HEK293 (cell line): ENCODE data around the gene PRTFDC1.

Source experiments
- CTCF ChIA-PET: fragments of 350-600 bp; formaldehyde crosslinking; extraction: SDS; loops from one replicate; lab custom pipeline; 2021; ENCODE audit warnings: antibody characterized with exemption; lab: Yijun Ruan, JAX
- POLR2A ChIA-PET: fragments of 300-600 bp; formaldehyde crosslinking; extraction: SDS; loops from one replicate; lab custom pipeline; 2020; ENCODE audit warnings: antibody characterized with exemption, inconsistent platforms; lab: Yijun Ruan, JAX
- H3K27ac ChIP-seq: fragments of 200-500 bp; sonication (Bioruptor generic); 2 replicates; pipeline ENCODE4 v1.5.1; 2014; ENCODE audit warnings: low read depth, low read length, control low read depth, inconsistent platforms; ENCODE audit errors: extremely low read depth
- H3K36me3 ChIP-seq, 2 experiments: fragments of 200-500 bp in 1 of 2; sonication (Bioruptor generic) in 1 of 2; 1 replicate in 1 of 2; 2 replicates in 1 of 2; pipeline ENCODE4 v1.5.1; 2014 to 2017; ENCODE audit warnings: inconsistent platforms in 2 of 2, low read length in 2 of 2; ENCODE audit not compliant: control insufficient read depth in 2 of 2, insufficient read depth in 1 of 2
- H3K4me1 ChIP-seq: fragments of 200-500 bp; sonication (Bioruptor generic); 2 replicates; pipeline ENCODE4 v1.5.1; 2014; ENCODE audit warnings: mild to moderate bottlenecking, low read length, inconsistent platforms; ENCODE audit not compliant: control insufficient read depth, insufficient read depth
- H3K4me3 ChIP-seq: 2 replicates; pipeline ENCODE4 v1.5.1; 2011; ENCODE audit warnings: low read depth, mild to moderate bottlenecking, control low read depth, low read length, moderate library complexity
- H3K9me3 ChIP-seq: fragments of 200-500 bp; sonication (Bioruptor generic); 2 replicates; pipeline ENCODE4 v1.5.1; 2014; ENCODE audit warnings: low read depth, low read length, inconsistent platforms; ENCODE audit not compliant: control insufficient read depth, insufficient read depth
- GLIS2 ChIP-seq: fragments of 450-650 bp; formaldehyde crosslinking; IDR thresholded peaks from 2 replicates; pipeline ENCODE4 v1.5.1; 2016; ENCODE audit warnings: missing biosample characterization, missing genetic modification characterization
- HOXA7 ChIP-seq: sonication (generic); formaldehyde crosslinking; IDR thresholded peaks from 2 replicates; pipeline ENCODE4 v1.8.1; 2022; ENCODE audit warnings: missing genetic modification reagents, borderline replicate concordance
- KLF1 ChIP-seq: fragments of 450-650 bp; formaldehyde crosslinking; IDR thresholded peaks from 2 replicates; pipeline ENCODE4 v1.5.1; 2016; ENCODE audit warnings: missing biosample characterization, missing genetic modification characterization
- KLF9 ChIP-seq: fragments of 450-650 bp; formaldehyde crosslinking; IDR thresholded peaks from 2 replicates; pipeline ENCODE4 v1.5.1; 2016; ENCODE audit warnings: missing biosample characterization, missing genetic modification characterization, low read depth
- PRDM1 ChIP-seq: fragments of 450-650 bp; formaldehyde crosslinking; IDR thresholded peaks from 2 replicates; pipeline ENCODE4; 2016; ENCODE audit warnings: missing biosample characterization, missing genetic modification characterization
- SP2 ChIP-seq: fragments of 450-650 bp; formaldehyde crosslinking; IDR thresholded peaks from 2 replicates; pipeline ENCODE4 v1.5.1; 2016; ENCODE audit warnings: missing biosample characterization, missing genetic modification characterization
- ZBTB7A ChIP-seq: fragments of 450-650 bp; formaldehyde crosslinking; IDR thresholded peaks from 2 replicates; pipeline ENCODE4 v1.5.1; 2016; ENCODE audit warnings: low read depth, missing biosample characterization, missing genetic modification characterization
- ZNF114 ChIP-seq: fragments of 450-650 bp; formaldehyde crosslinking; IDR thresholded peaks from 2 replicates; pipeline ENCODE4 v1.5.0; 2017; ENCODE audit warnings: missing biosample characterization, missing genetic modification characterization
- ZNF121 ChIP-seq: fragments of 450-650 bp; formaldehyde crosslinking; IDR thresholded peaks from 2 replicates; pipeline ENCODE4 v1.5.1; 2016; ENCODE audit warnings: missing biosample characterization, missing genetic modification characterization
- ZNF169 ChIP-seq: fragments of 450-650 bp; formaldehyde crosslinking; IDR thresholded peaks from 2 replicates; pipeline ENCODE4 v1.5.1; 2016; ENCODE audit warnings: missing biosample characterization, missing genetic modification characterization
- ZNF184 ChIP-seq: fragments of 450-650 bp; IDR thresholded peaks from 2 replicates; pipeline ENCODE4 v1.5.1; 2018; ENCODE audit warnings: missing biosample characterization, mild to moderate bottlenecking, missing genetic modification characterization
- ZNF274 ChIP-seq, 2 experiments: fragments of 200-500 bp in 1 of 2; fragments of 450-650 bp in 1 of 2; sonication (Bioruptor generic) in 1 of 2; formaldehyde crosslinking in 1 of 2; IDR thresholded peaks; 2 replicates each; pipeline versions ENCODE4 v1.5.1 to v1.6.1; 2014 to 2016; ENCODE audit warnings: borderline replicate concordance in 1 of 2, inconsistent platforms in 1 of 2, low read length in 1 of 2, missing biosample characterization in 1 of 2, missing genetic modification characterization in 1 of 2
- ZNF302 ChIP-seq: fragments of 450-650 bp; formaldehyde crosslinking; IDR thresholded peaks from 2 replicates; pipeline ENCODE4 v1.5.1; 2016; ENCODE audit warnings: missing biosample characterization, missing genetic modification characterization, low read depth
- ZNF335 ChIP-seq: fragments of 450-650 bp; formaldehyde crosslinking; conservative IDR thresholded peaks from 2 replicates; pipeline ENCODE4 v1.5.1; 2016; ENCODE audit warnings: missing biosample characterization, missing genetic modification characterization
- ZNF416 ChIP-seq: fragments of 450-650 bp; formaldehyde crosslinking; IDR thresholded peaks from 2 replicates; pipeline ENCODE4 v1.5.1; 2016; ENCODE audit warnings: missing biosample characterization, missing genetic modification characterization
- ZNF544 ChIP-seq: fragments of 450-650 bp; formaldehyde crosslinking; IDR thresholded peaks from 2 replicates; pipeline ENCODE4 v1.5.0; 2017; ENCODE audit warnings: missing biosample characterization, missing genetic modification characterization
- ZNF561 ChIP-seq: fragments of 450-650 bp; IDR thresholded peaks from 2 replicates; pipeline ENCODE4 v1.5.1; 2018; ENCODE audit warnings: missing biosample characterization, missing genetic modification characterization, borderline replicate concordance
- ZNF626 ChIP-seq: fragments of 450-650 bp; sonication (Bioruptor Pico); formaldehyde crosslinking; IDR thresholded peaks from 2 replicates; pipeline ENCODE4 v1.5.1; 2018; ENCODE audit warnings: missing biosample characterization, missing genetic modification characterization, inconsistent platforms
- ZNF658 ChIP-seq: fragments of 450-650 bp; formaldehyde crosslinking; IDR thresholded peaks from 2 replicates; pipeline ENCODE4; 2016; ENCODE audit warnings: missing biosample characterization, missing genetic modification characterization
- ZNF660 ChIP-seq: fragments of 450-650 bp; IDR thresholded peaks from 2 replicates; pipeline ENCODE4 v1.5.1; 2018; ENCODE audit warnings: missing biosample characterization, mild to moderate bottlenecking, missing genetic modification characterization
- ZNF707 ChIP-seq: fragments of 450-650 bp; formaldehyde crosslinking; IDR thresholded peaks from 2 replicates; pipeline ENCODE4 v1.5.1; 2016; ENCODE audit warnings: missing biosample characterization, missing genetic modification characterization
- TF ChIP-seq, protein P1 (sequence below): fragments of 450-650 bp; formaldehyde crosslinking; IDR thresholded peaks from 2 replicates; pipeline ENCODE4 v1.5.1; 2016; ENCODE audit warnings: missing biosample characterization, missing genetic modification characterization
- TF ChIP-seq, protein P2 (sequence below): fragments of 450-650 bp; formaldehyde crosslinking; IDR thresholded peaks from 2 replicates; pipeline ENCODE4 v1.5.1; 2016; ENCODE audit warnings: missing biosample characterization, missing genetic modification characterization
- TF ChIP-seq, protein P3 (sequence below): fragments of 450-650 bp; formaldehyde crosslinking; IDR thresholded peaks from 2 replicates; pipeline ENCODE4 v1.5.1; 2016; ENCODE audit warnings: missing biosample characterization, missing genetic modification characterization
- TF ChIP-seq, protein P4 (sequence below): fragments of 450-650 bp; IDR thresholded peaks from 2 replicates; pipeline ENCODE4 v1.5.1; 2018; ENCODE audit warnings: missing biosample characterization, missing genetic modification characterization

The PRTFDC1 gene

GRCh38 chr10:24901686-24902399 lies 50.6 kb downstream of the PRTFDC1 start (continued):
- TF ChIP-seq, protein P1, sequence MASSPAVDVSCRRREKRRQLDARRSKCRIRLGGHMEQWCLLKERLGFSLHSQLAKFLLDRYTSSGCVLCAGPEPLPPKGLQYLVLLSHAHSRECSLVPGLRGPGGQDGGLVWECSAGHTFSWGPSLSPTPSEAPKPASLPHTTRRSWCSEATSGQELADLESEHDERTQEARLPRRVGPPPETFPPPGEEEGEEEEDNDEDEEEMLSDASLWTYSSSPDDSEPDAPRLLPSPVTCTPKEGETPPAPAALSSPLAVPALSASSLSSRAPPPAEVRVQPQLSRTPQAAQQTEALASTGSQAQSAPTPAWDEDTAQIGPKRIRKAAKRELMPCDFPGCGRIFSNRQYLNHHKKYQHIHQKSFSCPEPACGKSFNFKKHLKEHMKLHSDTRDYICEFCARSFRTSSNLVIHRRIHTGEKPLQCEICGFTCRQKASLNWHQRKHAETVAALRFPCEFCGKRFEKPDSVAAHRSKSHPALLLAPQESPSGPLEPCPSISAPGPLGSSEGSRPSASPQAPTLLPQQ (tag by site-specific recombination): peak; percentile 83
- TF ChIP-seq KLF1 (tag by site-specific recombination) (peak; percentile 86), ZNF184 (peak; percentile 49; the same call in 1 of the 2 replicates), ZNF626 (tag by site-specific recombination) (no peak), ZNF335 (tag by site-specific recombination) (peak; percentile 33; the same call in 1 of the 2 replicates), ZNF302 (no peak), ZNF169 (tag by site-specific recombination) (peak; percentile 92), ZNF660 (tag by site-specific recombination) (peak; percentile 51; the same call in 1 of the 2 replicates), SP2 (tag by site-specific recombination) (no peak), KLF9 (tag by site-specific recombination) (peak; percentile 77), PRDM1 (tag by site-specific recombination) (peak; percentile 40; the same call in 1 of the 2 replicates)
- TF ChIP-seq, protein P2, sequence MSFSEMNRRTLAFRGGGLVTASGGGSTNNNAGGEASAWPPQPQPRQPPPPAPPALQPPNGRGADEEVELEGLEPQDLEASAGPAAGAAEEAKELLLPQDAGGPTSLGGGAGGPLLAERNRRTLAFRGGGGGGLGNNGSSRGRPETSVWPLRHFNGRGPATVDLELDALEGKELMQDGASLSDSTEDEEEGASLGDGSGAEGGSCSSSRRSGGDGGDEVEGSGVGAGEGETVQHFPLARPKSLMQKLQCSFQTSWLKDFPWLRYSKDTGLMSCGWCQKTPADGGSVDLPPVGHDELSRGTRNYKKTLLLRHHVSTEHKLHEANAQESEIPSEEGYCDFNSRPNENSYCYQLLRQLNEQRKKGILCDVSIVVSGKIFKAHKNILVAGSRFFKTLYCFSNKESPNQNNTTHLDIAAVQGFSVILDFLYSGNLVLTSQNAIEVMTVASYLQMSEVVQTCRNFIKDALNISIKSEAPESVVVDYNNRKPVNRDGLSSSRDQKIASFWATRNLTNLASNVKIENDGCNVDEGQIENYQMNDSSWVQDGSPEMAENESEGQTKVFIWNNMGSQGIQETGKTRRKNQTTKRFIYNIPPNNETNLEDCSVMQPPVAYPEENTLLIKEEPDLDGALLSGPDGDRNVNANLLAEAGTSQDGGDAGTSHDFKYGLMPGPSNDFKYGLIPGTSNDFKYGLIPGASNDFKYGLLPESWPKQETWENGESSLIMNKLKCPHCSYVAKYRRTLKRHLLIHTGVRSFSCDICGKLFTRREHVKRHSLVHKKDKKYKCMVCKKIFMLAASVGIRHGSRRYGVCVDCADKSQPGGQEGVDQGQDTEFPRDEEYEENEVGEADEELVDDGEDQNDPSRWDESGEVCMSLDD (tag by site-specific recombination): no peak
- TF ChIP-seq, protein P3, sequence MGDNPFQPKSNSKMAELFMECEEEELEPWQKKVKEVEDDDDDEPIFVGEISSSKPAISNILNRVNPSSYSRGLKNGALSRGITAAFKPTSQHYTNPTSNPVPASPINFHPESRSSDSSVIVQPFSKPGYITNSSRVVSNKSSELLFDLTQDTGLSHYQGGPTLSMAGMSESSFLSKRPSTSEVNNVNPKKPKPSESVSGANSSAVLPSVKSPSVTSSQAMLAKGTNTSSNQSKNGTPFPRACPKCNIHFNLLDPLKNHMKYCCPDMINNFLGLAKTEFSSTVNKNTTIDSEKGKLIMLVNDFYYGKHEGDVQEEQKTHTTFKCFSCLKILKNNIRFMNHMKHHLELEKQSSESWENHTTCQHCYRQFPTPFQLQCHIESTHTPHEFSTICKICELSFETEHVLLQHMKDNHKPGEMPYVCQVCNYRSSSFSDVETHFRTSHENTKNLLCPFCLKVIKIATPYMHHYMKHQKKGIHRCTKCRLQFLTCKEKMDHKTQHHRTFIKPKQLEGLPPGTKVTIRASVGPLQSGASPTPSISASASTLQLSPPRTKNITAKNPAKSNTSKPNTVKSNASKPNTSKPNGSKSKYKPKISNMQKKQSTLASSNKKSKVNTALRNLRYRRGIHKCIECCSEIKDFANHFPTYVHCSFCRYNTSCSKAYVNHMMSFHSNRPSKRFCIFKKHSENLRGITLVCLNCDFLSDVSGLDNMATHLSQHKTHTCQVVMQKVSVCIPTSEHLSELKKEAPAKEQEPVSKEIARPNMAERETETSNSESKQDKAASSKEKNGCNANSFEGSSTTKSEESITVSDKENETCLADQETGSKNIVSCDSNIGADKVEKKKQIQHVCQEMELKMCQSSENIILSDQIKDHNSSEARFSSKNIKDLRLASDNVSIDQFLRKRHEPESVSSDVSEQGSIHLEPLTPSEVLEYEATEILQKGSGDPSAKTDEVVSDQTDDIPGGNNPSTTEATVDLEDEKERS (tag by site-specific recombination): no peak

DNA sequence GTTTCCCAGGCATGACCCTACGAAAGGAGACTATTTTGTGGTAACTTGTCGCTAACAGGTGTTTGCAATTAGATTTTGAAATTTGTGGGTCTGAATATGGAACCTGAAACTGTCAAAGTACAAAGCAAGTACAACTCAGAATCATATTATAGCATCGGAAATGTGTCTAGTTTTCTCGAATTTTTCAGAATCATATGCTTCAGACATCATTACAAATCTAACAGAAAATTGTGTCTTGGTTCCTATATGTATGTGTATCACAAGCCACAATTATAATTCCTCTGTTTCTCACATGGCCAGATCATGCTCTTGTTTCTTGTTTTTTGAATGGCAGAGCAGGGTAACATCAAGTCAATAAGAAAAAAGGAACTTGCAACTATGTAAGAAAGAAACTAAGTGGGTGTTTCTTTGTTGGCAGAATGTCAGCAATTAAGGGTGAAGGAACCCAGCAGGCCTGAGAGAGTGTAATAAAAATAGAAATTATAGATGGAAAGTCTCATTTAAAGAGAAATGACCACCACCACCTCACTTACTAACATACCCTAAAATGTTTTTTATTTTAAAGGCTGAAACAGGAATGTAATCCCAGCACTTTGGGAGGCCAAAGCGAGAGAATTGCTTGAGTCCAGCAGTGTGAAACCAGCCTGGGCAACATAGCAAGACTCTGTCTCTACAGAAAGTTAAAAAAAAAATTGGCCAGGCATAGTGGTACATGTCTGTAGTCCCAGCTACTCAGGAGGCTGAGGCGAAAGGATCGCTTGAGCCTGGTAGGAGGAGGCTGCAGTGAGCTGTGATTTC lies 51.3 kb downstream of the PRTFDC1 start:
- 0 out of 2 replicates have a peak, but pooled peaks cover 4% of the 10 kb centered on the region for H3K4me1 ChIP-seq
- H3K4me3 ChIP-seq: no peak overlapping the region
- H3K9me3 ChIP-seq: no peaks in the 10 kb centered on the region
- H3K27ac ChIP-seq: no peak overlapping the region
- no peaks in the 10 kb centered on the region for H3K36me3 ChIP-seq
- POLR2A ChIA-PET: no interaction called here
- CTCF ChIA-PET: no interaction called here
- TF ChIP-seq ZNF707 (no peak), ZNF544 (no peak), ZNF658 (tag by site-specific recombination) (no peak), ZNF121 (tag by site-specific recombination) (peak; percentile 17; the same call in 1 of the 2 replicates), ZNF114 (no peak), ZNF274 (IDR thresholded peaks at IDR 0.05; ENCODE audit: low read length) (no peak), ZNF274 (tag by site-specific recombination; IDR thresholded peaks at IDR 0.05; ENCODE audit: borderline replicate concordance) (no peak), HOXA7 (CRISPR knock-in tag) (no peak), ZBTB7A (tag by site-specific recombination) (no peak), GLIS2 (tag by site-specific recombination) (no peak), ZNF416 (tag by site-specific recombination) (no peak), ZNF561 (tag by site-specific recombination) (no peak)
- TF ChIP-seq, protein P4, sequence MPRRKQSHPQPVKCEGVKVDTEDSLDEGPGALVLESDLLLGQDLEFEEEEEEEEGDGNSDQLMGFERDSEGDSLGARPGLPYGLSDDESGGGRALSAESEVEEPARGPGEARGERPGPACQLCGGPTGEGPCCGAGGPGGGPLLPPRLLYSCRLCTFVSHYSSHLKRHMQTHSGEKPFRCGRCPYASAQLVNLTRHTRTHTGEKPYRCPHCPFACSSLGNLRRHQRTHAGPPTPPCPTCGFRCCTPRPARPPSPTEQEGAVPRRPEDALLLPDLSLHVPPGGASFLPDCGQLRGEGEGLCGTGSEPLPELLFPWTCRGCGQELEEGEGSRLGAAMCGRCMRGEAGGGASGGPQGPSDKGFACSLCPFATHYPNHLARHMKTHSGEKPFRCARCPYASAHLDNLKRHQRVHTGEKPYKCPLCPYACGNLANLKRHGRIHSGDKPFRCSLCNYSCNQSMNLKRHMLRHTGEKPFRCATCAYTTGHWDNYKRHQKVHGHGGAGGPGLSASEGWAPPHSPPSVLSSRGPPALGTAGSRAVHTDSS (tag by site-specific recombination): no peak
